ENCODE data around the gene CNTNAP5.

Gene CNTNAP5

GRCh38 chr2:124756048-124756447 lies 731.0 kb downstream of the CNTNAP5 start:
- TF ChIP-seq EZH2phosphoT487 (IDR thresholded peaks at IDR 0.05; ENCODE audit: low read length) (no peak), EZH2 (optimal IDR thresholded peaks at IDR 0.05; ENCODE audit: low read depth, low read length) (no peak), CTCF (IDR thresholded peaks at IDR 0.05; ENCODE audit: low read length) (no peak)
- DNase-seq, result no peak

GRCh38 chr2:124762388-124762787 lies 737.3 kb downstream of the CNTNAP5 start:
- Histone ChIP-seq H3K4me2 (ENCODE audit: low read depth, low read length) (no peak overlapping the region), H3K79me2 (ENCODE audit: low read length) (no peaks in the 10 kb centered on the region), H3F3A (ENCODE audit: insufficient read depth, low read length) (no peaks in the 10 kb centered on the region), H4K20me1 (ENCODE audit: insufficient read depth, low read length) (no peaks in the 10 kb centered on the region), H3K36me3 (replicated peaks; ENCODE audit: insufficient read depth, low read length) (no peaks in the 10 kb centered on the region), H3K27ac (ENCODE audit: low read length) (no peak overlapping the region), H3K4me3 (ENCODE audit: low read length) (no peak overlapping the region), H3K9me3 (replicated peaks; ENCODE audit: insufficient read depth, low read length) (no peaks in the 10 kb centered on the region), H3K9ac (ENCODE audit: low read length) (no peak overlapping the region), H3K9me2 (replicated peaks; ENCODE audit: insufficient read depth, low read length) (no peaks in the 10 kb centered on the region), H2AFZ (ENCODE audit: low read length) (no peak overlapping the region), H3K27me3 (replicated peaks; ENCODE audit: insufficient read depth, low read length) (no peaks in the 10 kb centered on the region), H3K4me1 (ENCODE audit: low read length) (no peaks in the 10 kb centered on the region)
- TF ChIP-seq EZH2 (optimal IDR thresholded peaks at IDR 0.05; ENCODE audit: low read depth, low read length) (no peak), EZH2phosphoT487 (IDR thresholded peaks at IDR 0.05; ENCODE audit: low read length) (no peak)
- DNase-seq, result no peak

More at GRCh38 chr2:124756048-124756447, 731.0 kb downstream of the CNTNAP5 start:
- Histone ChIP-seq H3K9ac (ENCODE audit: low read length) (no peak overlapping the region), H4K20me1 (ENCODE audit: insufficient read depth, low read length) (no peaks in the 10 kb centered on the region), H3K27me3 (replicated peaks; ENCODE audit: insufficient read depth, low read length) (no peaks in the 10 kb centered on the region), H3K27ac (ENCODE audit: low read length) (no peak overlapping the region), H3K4me2 (ENCODE audit: low read depth, low read length) (no peak overlapping the region), H3K9me2 (replicated peaks; ENCODE audit: insufficient read depth, low read length) (no peaks in the 10 kb centered on the region), H3F3A (ENCODE audit: insufficient read depth, low read length) (no peaks in the 10 kb centered on the region), H3K4me3 (ENCODE audit: low read length) (no peak overlapping the region), H3K36me3 (replicated peaks; ENCODE audit: insufficient read depth, low read length) (no peaks in the 10 kb centered on the region), H3K9me3 (replicated peaks; ENCODE audit: insufficient read depth, low read length) (no peaks in the 10 kb centered on the region), H3K79me2 (ENCODE audit: low read length) (no peaks in the 10 kb centered on the region), H2AFZ (ENCODE audit: low read length) (no peak overlapping the region), H3K4me1 (ENCODE audit: low read length) (no peaks in the 10 kb centered on the region)

GRCh38 chr2:124763611-124764010 lies 738.5 kb downstream of the CNTNAP5 start:
- no peaks in the 10 kb centered on the region for H3K79me2 ChIP-seq (ENCODE audit: low read length)

More at GRCh38 chr2:124763611-124764010, 738.5 kb downstream of the CNTNAP5 start:
- no peaks in the 10 kb centered on the region for H3K27me3 ChIP-seq (replicated peaks; ENCODE audit: insufficient read depth, low read length)
- no peak overlapping the region for H2AFZ ChIP-seq (ENCODE audit: low read length)
- no peak overlapping the region for H3K9ac ChIP-seq (ENCODE audit: low read length)
- H3K4me3 ChIP-seq (ENCODE audit: low read length), result no peak overlapping the region
- no peak overlapping the region for H3K27ac ChIP-seq (ENCODE audit: low read length)
- no peak for DNase-seq
- H3K4me2 ChIP-seq (ENCODE audit: low read depth, low read length), result no peak overlapping the region
- H3K9me3 ChIP-seq (replicated peaks; ENCODE audit: insufficient read depth, low read length), result no peaks in the 10 kb centered on the region
- no peaks in the 10 kb centered on the region for H3K9me2 ChIP-seq (replicated peaks; ENCODE audit: insufficient read depth, low read length)
- H4K20me1 ChIP-seq (ENCODE audit: insufficient read depth, low read length), result no peaks in the 10 kb centered on the region
- no peaks in the 10 kb centered on the region for H3K4me1 ChIP-seq (ENCODE audit: low read length)
- TF ChIP-seq EZH2phosphoT487 (IDR thresholded peaks at IDR 0.05; ENCODE audit: low read length) (no peak), EZH2 (optimal IDR thresholded peaks at IDR 0.05; ENCODE audit: low read depth, low read length) (no peak), CTCF (IDR thresholded peaks at IDR 0.05; ENCODE audit: low read length) (no peak)
- no peaks in the 10 kb centered on the region for H3F3A ChIP-seq (ENCODE audit: insufficient read depth, low read length)
- no peaks in the 10 kb centered on the region for H3K36me3 ChIP-seq (replicated peaks; ENCODE audit: insufficient read depth, low read length)

Data from MM.1S (cell line).